GM19455 (cell line): ENCODE measurements around the gene DPP6.
A peak's percentile ranks its signal among the peaks of the same experiment; 100 is the strongest.
"Not testable (repeated sequence)": the region's sequence is repeated elsewhere in the genome, so short reads cannot be mapped to it uniquely, and the experiment has no call there.

Source experiments
- ATAC-seq: cut with Tn5 transposase; IDR thresholded peaks from one replicate; pipeline ENCODE4 v1.9.1; 2021; ENCODE audit not compliant: unreplicated experiment

Gene DPP6

DNA sequence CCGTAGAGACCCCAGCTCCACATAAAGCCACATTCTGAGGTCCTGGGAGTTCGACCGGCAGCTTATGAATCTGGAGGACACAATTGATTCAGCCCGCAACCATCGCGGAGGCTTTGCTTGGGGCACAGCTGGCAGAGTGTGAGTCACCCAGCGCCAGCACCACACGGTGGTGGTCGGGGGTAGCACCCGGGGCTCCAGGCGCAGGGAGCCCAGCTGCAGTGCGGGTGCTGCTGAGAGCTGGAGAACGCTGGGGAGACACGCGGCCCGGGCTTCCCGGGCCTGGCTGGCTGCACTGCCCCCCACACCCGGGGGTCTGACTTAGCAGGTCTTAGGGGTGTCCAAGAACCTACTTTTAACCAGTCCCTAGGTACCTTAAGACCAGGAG, 862.8 kb downstream of the DPP6 start:
- no peak for ATAC-seq

GRCh38 chr7:154915600-154915999, 863.4 kb downstream of the DPP6 start:
- ATAC-seq = no peak

DNA sequence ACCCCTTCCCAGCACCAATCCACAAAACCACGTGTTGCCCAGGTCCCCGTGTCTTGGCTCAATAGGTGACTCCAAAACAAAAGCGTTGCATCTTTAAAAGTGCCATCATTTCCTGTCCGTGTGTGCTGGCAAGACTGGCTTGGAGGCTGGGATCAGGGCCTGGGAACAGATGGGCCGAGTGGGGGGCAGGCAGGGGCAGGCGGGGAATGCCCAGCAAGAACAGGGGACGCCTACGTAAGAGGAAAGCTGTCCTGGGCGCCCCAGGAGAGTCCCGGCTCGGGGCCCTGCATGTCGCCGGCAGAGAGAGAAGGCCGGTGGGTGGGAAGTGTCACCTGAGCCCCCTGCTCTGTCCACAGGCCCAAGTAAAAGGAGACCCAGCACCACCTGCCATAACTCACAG, 864.2 kb downstream of the DPP6 start:
- ATAC-seq = no peak

DNA sequence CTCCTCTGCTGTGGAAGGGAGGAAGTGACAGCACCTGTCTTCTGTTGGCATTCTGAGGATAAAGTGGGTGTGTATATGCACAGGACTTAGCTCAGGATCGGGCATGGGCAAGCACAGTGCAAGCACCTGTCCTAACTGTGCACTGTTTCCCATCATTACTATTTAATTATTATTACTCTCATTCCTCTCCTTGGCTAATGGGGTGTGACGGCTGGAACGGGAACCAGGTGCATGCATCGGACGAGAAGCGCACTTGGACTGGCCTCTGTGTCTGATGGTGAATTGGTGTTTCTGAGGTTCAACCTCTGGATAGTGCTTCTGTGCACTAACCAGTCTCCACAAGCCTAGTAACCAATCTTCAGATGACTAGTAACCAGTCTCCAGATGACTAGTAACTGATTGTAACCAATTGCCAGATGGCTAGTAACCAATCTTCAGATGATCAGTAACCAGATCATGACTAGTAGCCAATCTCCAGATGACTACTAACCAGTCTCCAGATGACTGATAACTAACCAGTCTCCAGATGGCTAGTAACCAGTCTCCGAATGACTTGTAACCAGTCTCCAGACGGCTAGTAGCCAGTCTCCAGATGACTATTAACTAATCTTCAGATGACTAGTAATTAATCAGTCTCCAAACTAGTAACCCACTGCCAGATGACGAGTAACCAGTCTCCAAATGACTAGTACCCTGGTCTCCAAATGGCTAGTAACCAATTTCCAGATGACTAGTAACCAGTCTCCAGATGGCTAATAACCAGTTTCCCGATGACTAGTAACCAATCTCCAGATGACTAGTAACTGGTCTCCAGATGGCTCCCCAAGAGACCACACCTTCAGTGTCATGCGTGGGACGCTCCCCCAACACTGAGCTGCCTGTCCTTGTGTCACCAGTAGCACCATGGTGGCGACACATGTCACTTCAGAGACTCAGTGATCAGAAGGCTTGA, 864.9 kb downstream of the DPP6 start:
- ATAC-seq = no peak

DNA sequence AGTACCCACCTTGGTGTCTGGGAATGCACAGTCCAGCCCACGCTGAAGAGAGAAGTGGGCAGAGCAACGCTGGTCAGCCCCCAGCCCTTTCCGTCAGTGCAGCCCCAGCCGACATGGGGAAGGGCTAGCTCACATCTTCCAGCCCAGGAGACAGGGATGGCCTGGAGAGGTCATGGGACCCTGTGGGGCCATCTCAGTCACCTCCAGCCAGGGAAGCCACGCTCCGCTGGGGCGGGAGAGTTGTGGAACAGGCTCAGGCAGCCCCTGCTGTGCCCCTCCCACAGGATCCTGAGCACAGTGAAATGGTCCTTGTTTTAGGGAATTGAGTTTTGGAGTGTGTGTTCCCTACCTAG, 865.6 kb downstream of the DPP6 start:
- ATAC-seq = no peak

DNA sequence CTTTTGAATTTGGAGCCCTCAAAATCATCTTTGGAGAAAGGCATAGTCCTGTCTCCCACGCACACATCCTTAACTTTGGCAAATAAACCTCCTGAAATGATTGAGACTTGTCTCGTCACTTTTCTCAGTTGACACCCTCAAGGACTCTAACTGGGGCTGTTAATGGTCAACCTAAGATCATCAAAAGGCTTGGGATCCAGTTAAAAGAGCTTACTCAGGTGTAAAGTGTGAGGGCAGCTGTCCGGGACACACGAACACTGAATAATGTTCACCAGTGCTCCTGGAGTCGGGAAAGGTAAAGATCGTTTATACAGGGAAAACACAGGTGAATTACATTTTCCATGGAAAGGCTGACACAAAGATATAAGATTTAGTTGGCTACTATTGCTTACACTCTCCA, 866.1 kb downstream of the DPP6 start:
- no peak for ATAC-seq

GRCh38 chr7:154918741-154919140, 866.5 kb downstream of the DPP6 start:
- no peak for ATAC-seq

DNA sequence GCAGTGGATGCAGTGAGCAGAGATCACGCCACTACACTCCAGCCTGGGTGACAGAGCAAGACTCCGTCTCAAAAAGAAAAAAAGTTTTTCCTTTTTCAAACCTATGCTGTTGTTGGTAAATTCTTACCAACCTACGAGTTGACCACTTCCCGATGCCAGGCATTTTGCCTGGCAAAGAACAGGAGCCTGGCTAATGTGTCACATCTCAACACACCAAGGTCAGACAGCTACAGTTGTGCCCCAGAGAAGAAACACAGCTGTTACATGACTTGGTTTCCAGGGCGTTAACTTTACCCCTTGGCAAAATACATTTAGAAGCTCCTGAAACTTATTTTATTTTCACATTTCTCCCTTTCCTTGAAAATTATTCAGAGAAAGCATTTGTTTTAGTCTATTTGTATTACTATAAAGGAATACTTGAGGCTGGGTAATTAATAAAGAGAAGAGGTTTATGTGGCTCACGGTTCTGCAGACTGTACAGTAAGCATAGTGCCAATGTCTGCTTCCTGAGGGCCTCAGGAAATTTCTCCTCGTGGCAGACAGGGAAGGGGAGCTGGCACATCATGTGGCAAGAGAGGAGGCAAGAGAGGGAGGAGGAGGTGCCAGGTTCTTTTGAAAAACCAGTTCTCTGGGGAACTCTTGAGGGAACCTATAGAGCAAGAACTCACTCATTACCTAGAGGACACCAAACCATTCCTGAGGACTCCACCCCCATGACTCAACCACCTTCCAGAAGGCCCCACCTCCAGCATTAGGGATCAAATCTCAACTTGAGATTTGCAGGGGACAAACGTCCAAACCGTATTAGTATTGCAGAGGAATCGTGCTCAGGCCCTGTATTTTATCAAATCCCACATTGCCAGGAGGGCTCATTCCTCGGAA, 867.4 kb downstream of the DPP6 start:
- no peak for ATAC-seq

DNA sequence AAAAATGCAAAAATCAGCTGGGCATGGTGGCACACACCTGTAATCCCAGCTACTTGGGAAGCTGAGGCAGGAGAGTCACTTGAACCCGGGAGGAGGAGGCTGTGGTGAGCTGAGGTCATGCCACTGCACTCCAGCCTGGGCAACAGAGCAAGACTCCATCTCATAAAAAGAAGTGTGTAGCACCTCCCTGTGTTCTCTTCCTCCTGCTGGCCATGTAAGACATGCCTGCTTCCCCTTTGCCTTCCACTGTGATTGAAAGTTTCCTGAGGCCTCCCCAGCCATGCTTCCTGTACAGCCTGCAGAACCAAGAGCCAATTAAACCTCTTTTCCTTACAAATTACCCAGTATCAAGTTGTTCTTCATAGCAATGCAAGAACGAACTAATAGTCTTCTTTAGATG, 870.3 kb downstream of the DPP6 start:
- ATAC-seq = not testable (repeated sequence)

GRCh38 chr7:154927624-154928125, 875.5 kb downstream of the DPP6 start:
- ATAC-seq = peak; percentile 54

DNA sequence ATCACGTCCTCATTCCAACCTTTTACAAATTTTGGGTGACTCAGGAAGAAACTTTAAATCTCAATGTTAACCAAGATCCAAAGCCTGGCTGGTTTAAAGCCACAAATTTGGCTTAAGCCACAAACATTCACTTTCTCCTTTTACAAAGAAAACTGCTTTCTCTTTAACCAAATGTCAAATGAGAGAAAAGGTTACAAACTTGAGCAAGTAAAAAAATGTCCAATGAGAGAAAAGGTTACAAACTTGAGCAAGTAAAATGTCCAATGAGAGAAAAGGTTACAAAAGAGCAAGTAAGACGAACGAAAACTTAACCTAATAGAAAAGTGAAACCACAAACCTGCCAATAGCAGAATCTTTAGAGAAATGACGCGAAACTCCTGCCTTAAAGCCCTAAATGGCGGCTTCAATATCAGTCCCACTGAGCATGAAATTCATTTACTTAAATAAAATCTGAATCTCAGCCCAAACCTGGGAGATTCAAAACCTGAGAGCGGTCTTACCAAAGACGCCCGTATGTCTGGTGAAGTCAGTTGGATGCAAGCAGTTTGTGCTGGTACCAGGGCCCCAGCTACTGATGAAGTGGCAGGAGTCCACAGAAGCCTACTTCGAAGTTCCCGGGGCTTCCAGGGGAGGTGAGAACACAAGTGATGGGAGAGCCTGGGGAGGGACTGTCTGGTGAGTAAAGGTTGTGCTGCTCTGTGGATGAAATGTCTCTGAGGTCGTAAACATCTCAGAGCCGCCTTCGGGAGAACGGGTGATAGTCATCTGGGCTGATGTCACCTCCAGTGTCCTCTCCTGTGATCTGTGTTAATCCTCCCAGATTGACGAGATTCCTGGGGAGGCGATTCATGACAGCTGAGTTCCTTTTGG, 876.2 kb downstream of the DPP6 start:
- ATAC-seq = peak; percentile 89

- no peak for ATAC-seq
Observed at GRCh38 chr7:154929006-154929726, 877.0 kb downstream of the DPP6 start.

GRCh38 chr7:154931906-154932305, 879.7 kb downstream of the DPP6 start:
- no peak for ATAC-seq

DNA sequence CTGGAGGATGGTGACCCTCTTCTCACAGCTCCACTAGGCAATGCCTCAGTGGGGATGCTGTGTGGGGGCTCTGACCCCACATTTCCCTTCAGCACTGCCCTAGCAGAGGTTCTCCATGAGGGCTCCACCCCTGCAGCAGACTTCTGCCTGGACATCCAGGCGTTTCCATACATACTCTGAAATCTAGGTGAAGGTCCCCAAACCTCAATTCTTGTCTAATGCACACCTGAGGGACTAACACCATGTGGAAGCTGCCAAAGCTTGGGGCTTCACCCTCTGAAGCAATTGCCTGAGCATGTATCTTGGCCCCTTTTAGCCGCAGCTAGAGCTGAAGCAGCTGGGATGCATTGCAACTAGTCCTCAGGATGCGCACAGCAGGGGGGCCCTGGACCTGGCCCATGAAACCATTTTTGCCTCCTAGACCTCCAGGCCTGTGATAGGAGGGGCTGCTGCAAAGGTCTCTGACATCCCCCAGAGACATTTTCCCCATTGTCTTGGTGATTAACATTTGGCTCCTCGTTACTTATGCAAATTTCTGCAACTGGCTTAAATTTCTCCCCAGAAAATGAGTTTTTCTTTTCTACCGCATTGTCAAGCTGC, 882.3 kb downstream of the DPP6 start:
- ATAC-seq = not testable (repeated sequence)

DNA sequence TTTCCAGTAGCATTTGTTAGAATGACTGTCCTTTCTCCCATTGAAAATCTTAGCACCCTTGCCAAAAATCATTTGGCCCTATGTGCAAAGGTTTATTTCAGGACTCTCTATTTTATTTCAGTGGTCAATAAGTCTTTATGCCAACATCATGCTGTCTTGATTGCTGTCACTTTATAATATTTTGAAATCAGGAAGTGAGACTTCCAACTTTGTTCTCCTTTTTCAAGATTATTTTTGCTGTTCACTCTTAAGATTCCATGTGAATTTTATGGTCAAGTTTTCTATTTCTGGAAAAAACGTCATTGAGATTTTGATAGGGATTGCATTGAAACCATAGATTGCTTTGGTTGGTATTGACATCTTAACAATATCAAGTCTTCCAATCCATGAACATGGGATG, 885.6 kb downstream of the DPP6 start:
- no peak for ATAC-seq

- no peak for ATAC-seq
Observed at GRCh38 chr7:154942691-154943090, 890.5 kb downstream of the DPP6 start.
